ENCODE results near the gene DERA. TPM values are rescaled to one million over a fixed set of nuclear protein-coding genes. Genes with fewer than 3 reads are reported as not detected.
"Not testable (repeated sequence)": the region's sequence is repeated elsewhere in the genome, so short reads cannot be mapped to it uniquely, and the experiment has no call there.

Gene DERA
- total RNA-seq, 2 experiments from 2014 or later = 31.3 to 35.1 TPM

DNA sequence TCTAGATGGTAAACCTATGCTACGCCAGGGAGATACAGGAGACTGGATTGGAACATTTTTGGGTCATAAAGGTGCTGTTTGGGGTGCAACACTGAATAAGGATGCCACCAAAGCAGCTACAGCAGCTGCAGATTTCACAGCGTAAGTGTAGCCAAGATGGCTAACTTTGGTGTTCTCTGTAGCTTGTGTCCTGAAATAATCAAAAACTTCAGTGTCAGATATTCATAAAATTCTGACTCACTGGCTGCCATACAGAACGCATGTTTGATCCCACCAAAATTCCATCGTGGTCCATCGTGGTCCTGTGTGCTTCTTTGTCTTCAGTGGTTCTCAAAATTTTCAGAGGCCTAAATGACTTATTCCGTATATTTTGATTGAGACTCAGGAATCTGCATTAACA is 27.6 kb upstream of the DERA start:
- no peaks in the 10 kb centered on the region for H3K9me3 Mint-ChIP-seq
- POLR2A ChIA-PET = no interaction called here
- peaks cover 28% of the 10 kb centered on the region for H3K36me3 Mint-ChIP-seq (ENCODE audit: low read depth)
- CTCF ChIA-PET = interaction anchor here (1.3 to 1.5 kb wide), 4 partner anchors 9 to 16 kb away, joined by 4 to 6 read pairs (median 5); no protein-coding TSS in a partner anchor
- no peaks in the 10 kb centered on the region for H3K27me3 Mint-ChIP-seq
- peaks cover 56% of the 10 kb centered on the region for H3K4me1 Mint-ChIP-seq
- no peak for DNase-seq
- H3K4me3 Mint-ChIP-seq = peak overlapping the region; percentile 98
- H3K27ac Mint-ChIP-seq = peak overlapping the region; percentile 100

DNA sequence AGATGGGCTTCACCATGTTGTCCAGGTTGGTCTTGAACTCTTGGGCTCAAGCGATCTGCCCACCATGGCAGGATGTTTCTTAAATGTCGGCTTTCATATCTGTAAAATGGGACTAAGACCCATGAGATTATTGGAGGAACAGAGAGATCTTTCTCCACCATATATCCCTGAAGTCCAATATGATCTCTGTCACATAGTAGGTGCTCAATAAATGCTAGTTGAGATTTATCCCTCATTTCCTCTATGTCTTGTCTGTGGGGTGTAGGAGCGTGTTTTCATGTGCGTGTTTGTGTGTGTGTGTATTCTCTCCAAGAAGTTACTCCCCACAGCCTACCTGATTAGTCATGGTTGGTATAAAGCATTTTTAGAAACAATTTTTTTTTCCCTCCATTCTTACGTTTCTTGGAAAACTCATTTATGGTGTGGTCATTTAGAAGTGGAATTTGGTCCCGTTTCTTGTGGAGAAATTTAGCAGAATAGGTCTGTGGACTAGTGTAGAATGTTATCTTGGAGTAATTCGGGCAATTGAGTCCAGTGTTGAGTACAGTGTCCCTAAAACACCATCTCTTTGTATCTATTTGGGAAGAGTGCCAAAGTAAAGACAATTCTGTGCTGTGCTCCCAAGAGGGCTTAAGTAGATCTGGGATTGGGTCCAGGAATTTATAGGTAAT is 24.6 kb upstream of the DERA start:
- no peak overlapping the region for H3K27ac Mint-ChIP-seq
- H3K4me1 Mint-ChIP-seq = peaks cover 60% of the 10 kb centered on the region
- POLR2A ChIA-PET = no interaction called here
- no peak for DNase-seq
- H3K9me3 Mint-ChIP-seq = no peaks in the 10 kb centered on the region
- no peak overlapping the region for H3K4me3 Mint-ChIP-seq
- H3K36me3 Mint-ChIP-seq (ENCODE audit: low read depth) = peaks cover 40% of the 10 kb centered on the region
- CTCF ChIA-PET = no interaction called here
- no peaks in the 10 kb centered on the region for H3K27me3 Mint-ChIP-seq

- Mint-ChIP-seq H3K4me3 (no peak overlapping the region), H3K27me3 (no peaks in the 10 kb centered on the region), H3K36me3 (ENCODE audit: low read depth) (peaks cover 43% of the 10 kb centered on the region), H3K4me1 (peaks cover 52% of the 10 kb centered on the region), H3K27ac (no peak overlapping the region), H3K9me3 (no peaks in the 10 kb centered on the region)
- CTCF ChIA-PET = no interaction called here
- DNase-seq = no peak
- POLR2A ChIA-PET = interaction anchor here (0.6 kb wide), 1 partner anchor 1470 kb away, joined by 3 read pairs; no protein-coding TSS in a partner anchor
Measured at GRCh38 chr12:15887043-15887817, 23.9 kb upstream of the DERA start.

DNA sequence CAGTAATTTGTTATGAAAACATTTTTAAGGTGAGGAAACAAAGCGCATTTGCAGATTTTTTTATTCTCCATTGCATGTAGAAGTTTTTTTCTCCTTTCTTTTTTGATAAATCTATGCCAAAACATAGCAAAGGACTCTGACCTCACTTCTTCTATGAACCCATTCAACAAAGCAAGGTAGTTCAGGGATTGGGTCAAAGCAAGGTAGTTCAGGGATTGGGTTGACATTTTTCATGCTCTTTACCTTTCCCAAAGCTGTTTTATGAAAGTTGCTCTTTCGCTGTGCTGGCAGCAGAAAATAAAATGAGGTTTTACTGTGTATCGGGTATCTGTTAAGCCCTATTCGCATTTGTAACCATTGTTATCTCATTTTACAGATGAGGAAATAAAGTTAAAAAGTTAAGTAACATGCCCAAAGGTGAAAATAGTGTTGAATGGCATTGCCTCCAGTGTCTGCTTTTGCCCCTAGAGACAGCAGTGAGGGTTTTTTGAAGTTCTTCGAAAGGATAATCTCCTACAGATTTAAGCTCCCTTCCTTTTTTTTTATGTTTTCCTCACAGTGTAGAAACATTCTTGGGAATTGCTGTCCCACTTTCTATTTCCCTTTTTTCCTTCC is 18.4 kb upstream of the DERA start:
- Mint-ChIP-seq H3K27me3 (no peaks in the 10 kb centered on the region), H3K36me3 (ENCODE audit: low read depth) (peaks cover 35% of the 10 kb centered on the region), H3K4me3 (no peak overlapping the region), H3K4me1 (peaks cover 25% of the 10 kb centered on the region), H3K27ac (no peak overlapping the region), H3K9me3 (no peaks in the 10 kb centered on the region)
- ChIA-PET CTCF (interaction anchor here (0.9 to 1.7 kb wide), 4 partner anchors 10 to 305 kb away, joined by 3 to 5 read pairs (median 4); partner anchors contain the start of gene STRAP), POLR2A (no interaction called here)
- DNase-seq = no peak

GRCh38 chr12:15893260-15893659 is 17.9 kb upstream of the DERA start:
- H3K9me3 Mint-ChIP-seq = no peaks in the 10 kb centered on the region
- H3K4me1 Mint-ChIP-seq = peaks cover 23% of the 10 kb centered on the region
- no peak for DNase-seq
- CTCF ChIA-PET = interaction anchor here (0.9 to 1.7 kb wide), 4 partner anchors 10 to 306 kb away, joined by 3 to 5 read pairs (median 4); partner anchors contain the start of gene STRAP
- H3K27ac Mint-ChIP-seq = no peak overlapping the region
- POLR2A ChIA-PET = no interaction called here
- H3K36me3 Mint-ChIP-seq (ENCODE audit: low read depth) = peaks cover 38% of the 10 kb centered on the region
- no peak overlapping the region for H3K4me3 Mint-ChIP-seq
- no peaks in the 10 kb centered on the region for H3K27me3 Mint-ChIP-seq

DNA sequence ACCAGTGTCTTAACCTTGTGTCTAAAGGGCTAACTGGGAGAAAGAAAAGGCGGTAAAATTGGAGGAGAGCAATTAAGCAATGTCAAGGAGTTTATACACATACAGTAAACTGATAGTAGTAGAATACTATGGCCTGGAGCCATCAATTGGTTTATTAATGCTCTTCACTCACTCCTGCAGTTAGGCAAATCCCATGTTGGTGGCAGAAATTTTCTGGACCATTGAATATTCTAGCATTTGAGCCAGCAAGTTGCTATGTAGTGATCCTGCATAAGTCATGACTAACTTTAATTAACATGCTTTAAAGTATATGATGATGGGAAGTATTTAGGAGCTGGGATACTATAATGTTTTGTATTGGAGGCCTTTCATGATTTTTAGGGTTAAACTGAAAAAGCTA is 14.3 kb upstream of the DERA start:
- CTCF ChIA-PET = interaction anchor here (1.3 to 2.9 kb wide), 2 partner anchors 14 kb away, joined by 6 to 9 read pairs; partner anchors contain the start of gene DERA
- H3K4me1 Mint-ChIP-seq = peaks cover 15% of the 10 kb centered on the region
- no peak overlapping the region for H3K27ac Mint-ChIP-seq
- POLR2A ChIA-PET = no interaction called here
- no peak overlapping the region for H3K4me3 Mint-ChIP-seq
- DNase-seq = no peak
- H3K36me3 Mint-ChIP-seq (ENCODE audit: low read depth) = peaks cover 42% of the 10 kb centered on the region
- no peaks in the 10 kb centered on the region for H3K9me3 Mint-ChIP-seq
- no peaks in the 10 kb centered on the region for H3K27me3 Mint-ChIP-seq

DNA sequence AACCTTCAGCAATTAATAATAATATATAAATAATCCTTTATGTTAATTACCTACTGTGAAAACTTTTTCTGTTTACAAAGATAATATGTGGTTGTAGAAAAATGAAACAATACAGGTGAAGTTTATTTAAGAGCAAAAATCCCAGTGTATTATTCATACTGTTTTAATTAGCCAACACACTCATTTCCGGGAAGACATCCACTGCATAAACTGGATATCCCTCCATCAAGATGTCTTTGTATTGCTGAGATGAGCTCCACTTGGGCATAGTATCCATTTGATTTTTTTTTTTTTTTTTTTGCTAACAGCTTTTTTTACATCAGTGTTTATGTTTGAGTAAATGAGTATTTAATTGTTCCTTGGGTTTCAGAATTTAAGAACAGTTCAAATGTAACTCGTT is 13.7 kb upstream of the DERA start:
- no peaks in the 10 kb centered on the region for H3K27me3 Mint-ChIP-seq
- no peak overlapping the region for H3K27ac Mint-ChIP-seq
- H3K4me3 Mint-ChIP-seq = no peak overlapping the region
- ChIA-PET CTCF (interaction anchor here (1.1 to 2.9 kb wide), 3 partner anchors 14 to 24 kb away, joined by 3 to 9 read pairs (median 6); partner anchors contain the start of gene DERA), POLR2A (no interaction called here)
- H3K36me3 Mint-ChIP-seq (ENCODE audit: low read depth) = peaks cover 44% of the 10 kb centered on the region
- no peak for DNase-seq
- peaks cover 15% of the 10 kb centered on the region for H3K4me1 Mint-ChIP-seq
- no peaks in the 10 kb centered on the region for H3K9me3 Mint-ChIP-seq

DNA sequence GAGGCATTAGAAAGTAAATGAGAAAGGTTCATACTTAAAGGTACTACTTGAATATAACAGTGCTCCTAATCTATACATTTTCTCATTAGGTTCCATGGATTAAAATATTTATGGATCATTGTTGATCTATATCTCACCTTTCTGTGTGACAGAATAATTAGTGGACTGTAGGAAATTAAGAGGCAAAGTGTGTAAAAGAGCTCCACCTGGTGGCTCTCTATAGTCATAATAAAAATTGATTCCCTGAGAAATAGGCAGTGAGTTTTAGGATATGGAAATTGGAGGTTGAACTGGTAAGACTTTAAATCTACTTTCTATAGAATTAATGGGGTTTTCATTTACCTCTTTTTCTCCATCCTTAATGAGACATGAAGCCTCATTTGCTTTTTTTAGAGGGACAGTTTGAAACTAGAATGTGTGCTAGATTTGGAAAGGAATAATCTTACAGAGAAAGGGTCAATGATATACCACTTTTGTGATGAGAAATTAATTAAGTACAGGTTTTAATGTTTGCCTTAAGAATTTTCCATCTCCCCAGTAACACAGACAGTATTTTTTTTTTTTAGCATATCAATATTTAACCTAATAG is 11.8 kb upstream of the DERA start:
- no peak for DNase-seq
- H3K9me3 Mint-ChIP-seq = no peaks in the 10 kb centered on the region
- no peak overlapping the region for H3K4me3 Mint-ChIP-seq
- peaks cover 15% of the 10 kb centered on the region for H3K4me1 Mint-ChIP-seq
- CTCF ChIA-PET = interaction anchor here (0.7 to 2.9 kb wide), 5 partner anchors 9 to 308 kb away, joined by 4 to 9 read pairs (median 6); partner anchors contain the start of gene DERA
- H3K36me3 Mint-ChIP-seq (ENCODE audit: low read depth) = peaks cover 47% of the 10 kb centered on the region
- peak overlapping the region; percentile 6 for H3K27ac Mint-ChIP-seq
- H3K27me3 Mint-ChIP-seq = no peaks in the 10 kb centered on the region
- POLR2A ChIA-PET = no interaction called here

- Mint-ChIP-seq H3K4me1 (peaks cover under 1% of the 10 kb centered on the region), H3K4me3 (no peak overlapping the region), H3K27ac (no peak overlapping the region), H3K36me3 (ENCODE audit: low read depth) (peaks cover 36% of the 10 kb centered on the region), H3K27me3 (no peaks in the 10 kb centered on the region), H3K9me3 (no peaks in the 10 kb centered on the region)
- POLR2A ChIA-PET = no interaction called here
- no peak for DNase-seq
- CTCF ChIA-PET = no interaction called here
Measured at GRCh38 chr12:15904378-15904920, 6.7 kb upstream of the DERA start.

- H3K9me3 Mint-ChIP-seq = no peaks in the 10 kb centered on the region
- H3K27ac Mint-ChIP-seq = peak overlapping the region; percentile 96
- peak overlapping the region; percentile 96 for H3K4me3 Mint-ChIP-seq
- no peaks in the 10 kb centered on the region for H3K27me3 Mint-ChIP-seq
- peaks cover 2% of the 10 kb centered on the region for H3K36me3 Mint-ChIP-seq (ENCODE audit: low read depth)
- CTCF ChIA-PET = interaction anchor here (1.3 to 2.2 kb wide), 6 partner anchors 10 to 212 kb away, joined by 3 to 9 read pairs (median 6); no protein-coding TSS in a partner anchor
- POLR2A ChIA-PET = no interaction called here
- no peak for DNase-seq
- peaks cover 22% of the 10 kb centered on the region for H3K4me1 Mint-ChIP-seq
Measured at GRCh38 chr12:15910468-15910863, 666 bp upstream of the DERA start.

DNA sequence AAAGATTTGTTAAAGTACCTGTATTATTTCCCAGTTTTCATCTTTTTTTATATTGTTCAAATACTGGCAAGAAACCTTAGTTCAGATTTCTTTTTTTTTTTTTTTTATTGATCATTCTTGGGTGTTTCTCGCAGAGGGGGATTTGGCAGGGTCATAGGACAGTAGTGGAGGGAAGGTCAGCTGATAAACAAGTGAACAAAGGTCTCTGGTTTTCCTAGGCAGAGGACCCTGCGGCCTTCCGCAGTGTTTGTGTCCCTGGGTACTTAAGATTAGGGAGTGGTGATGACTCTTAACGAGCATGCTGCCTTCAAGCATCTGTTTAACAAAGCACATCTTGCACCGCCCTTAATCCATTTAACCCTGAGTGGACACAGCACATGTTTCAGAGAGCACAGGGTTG is 799 bp downstream of the DERA start:
- H3K27ac Mint-ChIP-seq = peak overlapping the region; percentile 96
- H3K9me3 Mint-ChIP-seq; DNase-seq; H3K36me3 Mint-ChIP-seq (ENCODE audit: low read depth); H3K27me3 Mint-ChIP-seq; POLR2A ChIA-PET: not testable (repeated sequence)
- peaks cover 22% of the 10 kb centered on the region for H3K4me1 Mint-ChIP-seq
- H3K4me3 Mint-ChIP-seq = peak overlapping the region; percentile 96
- CTCF ChIA-PET = interaction anchor here (0.7 to 2.2 kb wide), 5 partner anchors 9 to 89 kb away, joined by 3 to 9 read pairs (median 6); no protein-coding TSS in a partner anchor

DNA sequence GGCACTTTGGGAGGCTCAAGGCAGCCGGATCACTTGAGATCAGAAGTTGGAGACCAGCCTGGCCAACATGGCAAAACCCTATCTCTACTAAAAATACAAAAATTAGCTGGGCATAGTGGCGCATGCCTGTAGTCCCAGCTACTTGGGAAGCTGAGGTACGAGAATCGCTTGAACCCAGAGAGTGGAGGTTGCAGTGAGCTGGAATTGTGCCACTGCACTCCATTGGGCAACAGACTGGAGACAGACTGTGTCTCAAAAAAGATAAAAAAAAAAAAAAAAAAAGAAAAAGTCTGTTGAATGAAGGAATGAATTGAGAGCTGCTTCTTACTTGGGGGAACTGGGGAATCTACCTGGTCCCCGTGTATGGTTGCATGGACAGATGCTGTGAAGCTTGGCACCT is 3.0 kb downstream of the DERA start:
- Mint-ChIP-seq H3K36me3 (ENCODE audit: low read depth) (peaks cover 12% of the 10 kb centered on the region), H3K4me1 (peaks cover 22% of the 10 kb centered on the region)
- POLR2A ChIA-PET, H3K4me3 Mint-ChIP-seq, H3K27me3 Mint-ChIP-seq, CTCF ChIA-PET, DNase-seq, H3K27ac Mint-ChIP-seq, H3K9me3 Mint-ChIP-seq: not testable (repeated sequence)

Measured in activated CD4-positive, alpha-beta T cell treated with anti-CD3 and anti-CD28 coated beads, Interleukin-2, amount 10 ng/mL, durations not matched to agents 7 days and 5 days (primary cell).